Kidney epithelial cell (primary cell): Measurements from ENCODE around the gene GNAO1. TPM values are rescaled to one million over a fixed set of nuclear protein-coding genes. Genes with fewer than 3 reads are reported as not detected.
"Not testable (repeated sequence)": the region's sequence is repeated elsewhere in the genome, so short reads cannot be mapped to it uniquely, and the experiment has no call there.

Source experiments
- DNase-seq: peaks from one replicate; pipeline ENCODE4 v3.0.0-alpha.2; 2010; ENCODE audit warnings: low read depth
- H3K27me3 ChIP-seq: 2 replicates; pipeline ENCODE4 v1.6.0; 2011; ENCODE audit warnings: low read length; ENCODE audit not compliant: control insufficient read depth, insufficient read depth
- H3K36me3 ChIP-seq: 2 replicates; pipeline ENCODE4 v1.5.1; 2011; ENCODE audit warnings: low read length; ENCODE audit not compliant: control insufficient read depth, insufficient read depth
- H3K4me3 ChIP-seq: 2 replicates; pipeline ENCODE4 v1.5.1; 2011; ENCODE audit warnings: low read depth, mild to moderate bottlenecking, control low read depth, low read length
- CTCF ChIP-seq: IDR thresholded peaks from 2 replicates; pipeline ENCODE4 v1.5.1; 2011; ENCODE audit warnings: mild to moderate bottlenecking, moderate library complexity, low read length, control low read depth, inconsistent platforms; ENCODE audit not compliant: insufficient read depth, poor library complexity, severe bottlenecking
- total RNA-seq: library from RNA; depleted of rRNA; stranded (reverse); fragments of >200 nt; gene quantifications from 2 replicates; pipeline ENCODE4 v1.2.3, GENCODE V29; 2015

The GNAO1 gene
- total RNA-seq, 1 donor from 2014 or later = 5.7 TPM

- no peak for TF ChIP-seq CTCF
- H3K36me3 ChIP-seq = peaks cover 1% of the 10 kb centered on the region
Observed at GRCh38 chr16:56384074-56384721, 192.9 kb downstream of the GNAO1 start.

DNA sequence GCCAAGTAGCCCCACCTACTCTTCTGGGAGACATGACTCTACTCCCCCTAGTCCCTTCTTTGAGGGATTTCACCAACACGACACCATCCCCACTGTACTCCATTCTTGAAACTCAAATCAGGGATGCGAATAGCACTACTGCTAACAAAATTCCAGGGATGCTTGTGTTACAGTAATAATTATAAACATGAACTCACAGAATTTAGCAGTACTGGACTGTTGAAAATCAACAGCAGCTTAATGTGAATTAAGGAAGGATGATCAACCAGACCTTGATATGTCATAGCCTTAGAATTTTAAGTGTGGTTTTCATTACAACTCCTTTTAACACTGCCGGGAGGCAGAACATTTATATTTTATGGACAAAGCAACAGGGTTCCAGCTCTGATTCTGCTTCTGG, 196.1 kb downstream of the GNAO1 start:
- TF ChIP-seq CTCF = no peak
- no peaks in the 10 kb centered on the region for H3K27me3 ChIP-seq
- DNase-seq = no peak
- no peak overlapping the region for H3K4me3 ChIP-seq
- peaks cover 1% of the 10 kb centered on the region for H3K36me3 ChIP-seq

More at GRCh38 chr16:56384074-56384721, 192.9 kb downstream of the GNAO1 start:
- Histone ChIP-seq H3K4me3 (no peak overlapping the region), H3K27me3 (no peaks in the 10 kb centered on the region)
- DNase-seq = no peak

DNA sequence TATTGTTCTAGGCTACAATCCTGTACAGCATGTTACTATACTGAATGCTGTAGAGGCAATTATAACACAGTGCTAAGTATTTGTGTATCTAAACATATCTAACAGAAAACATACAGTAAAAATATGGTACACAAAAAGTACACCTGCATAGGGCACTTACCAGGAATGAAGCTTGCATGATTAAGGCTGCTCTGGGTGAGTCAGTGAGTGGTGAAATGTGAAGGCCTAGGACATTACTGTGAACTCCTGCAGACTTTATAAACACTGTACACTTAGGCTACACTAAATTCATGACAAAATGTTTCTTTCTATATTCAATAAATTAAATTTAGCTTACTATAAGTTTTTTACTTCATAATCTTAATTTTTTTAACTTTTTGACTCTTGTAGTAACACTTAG, 196.9 kb downstream of the GNAO1 start:
- TF ChIP-seq CTCF = no peak
- Histone ChIP-seq H3K4me3 (no peak overlapping the region), H3K27me3 (no peaks in the 10 kb centered on the region), H3K36me3 (peaks cover 1% of the 10 kb centered on the region)
- DNase-seq = no peak

GRCh38 chr16:56389554-56389953, 198.3 kb downstream of the GNAO1 start:
- no peak for TF ChIP-seq CTCF
- DNase-seq = no peak
- no peaks in the 10 kb centered on the region for H3K27me3 ChIP-seq
- peaks cover 1% of the 10 kb centered on the region for H3K36me3 ChIP-seq
- no peak overlapping the region for H3K4me3 ChIP-seq

DNA sequence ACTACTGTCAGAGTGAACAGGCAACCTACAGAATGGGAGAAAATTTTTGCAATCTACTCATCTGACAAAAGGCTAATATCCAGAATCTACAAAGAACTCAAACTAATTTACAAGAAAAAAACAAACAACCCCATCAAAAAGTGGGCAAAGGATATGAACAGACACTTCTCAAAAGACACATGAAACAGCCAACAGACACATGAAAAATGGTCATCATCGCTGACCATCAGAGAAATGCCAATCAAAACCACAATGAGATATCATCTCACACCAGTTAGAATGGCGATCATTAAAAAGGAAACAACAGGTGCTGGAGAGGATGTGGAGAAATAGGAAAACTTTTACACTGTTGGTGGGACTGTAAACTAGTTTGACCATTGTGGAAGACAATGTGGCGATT, 205.4 kb downstream of the GNAO1 start:
- not testable (repeated sequence) for H3K27me3 ChIP-seq, H3K4me3 ChIP-seq, H3K36me3 ChIP-seq, DNase-seq

- Histone ChIP-seq H3K36me3 (peaks cover 2% of the 10 kb centered on the region), H3K4me3 (no peak overlapping the region), H3K27me3 (no peaks in the 10 kb centered on the region)
- TF ChIP-seq CTCF = no peak
- DNase-seq = no peak
Observed at GRCh38 chr16:56399047-56399446, 207.8 kb downstream of the GNAO1 start.
